Fibroblast of skin of left quadriceps (primary cell): Measurements from ENCODE around the gene TNNI3K.

Source experiments
- DNase-seq, 2 experiments: peaks; one replicate each; pipeline ENCODE4 v3.0.0-alpha.2; 2013; ENCODE audit warnings: low read depth in 2 of 2

Gene TNNI3K

DNA sequence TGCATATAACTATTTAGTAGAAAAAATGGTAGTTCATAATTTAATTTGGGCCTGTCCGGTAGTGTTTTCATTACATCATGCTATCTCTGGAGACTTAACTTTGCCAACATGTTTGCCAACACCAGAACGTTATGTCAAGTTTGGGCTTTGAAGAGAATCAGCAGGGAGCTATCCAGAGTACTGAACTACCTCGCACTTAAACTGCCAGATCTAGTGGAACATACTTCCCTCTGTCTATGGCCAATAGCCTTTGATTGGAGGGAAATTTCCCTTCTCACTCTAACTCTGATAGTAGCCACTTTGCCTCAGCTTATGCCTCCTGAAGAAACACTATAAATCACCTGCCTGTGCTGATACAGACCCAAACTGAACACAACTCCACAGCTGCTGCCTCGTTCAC, 267.2 kb downstream of the TNNI3K start:
- DNase-seq: peak in 1 of 2 experiments; percentile 17

DNA sequence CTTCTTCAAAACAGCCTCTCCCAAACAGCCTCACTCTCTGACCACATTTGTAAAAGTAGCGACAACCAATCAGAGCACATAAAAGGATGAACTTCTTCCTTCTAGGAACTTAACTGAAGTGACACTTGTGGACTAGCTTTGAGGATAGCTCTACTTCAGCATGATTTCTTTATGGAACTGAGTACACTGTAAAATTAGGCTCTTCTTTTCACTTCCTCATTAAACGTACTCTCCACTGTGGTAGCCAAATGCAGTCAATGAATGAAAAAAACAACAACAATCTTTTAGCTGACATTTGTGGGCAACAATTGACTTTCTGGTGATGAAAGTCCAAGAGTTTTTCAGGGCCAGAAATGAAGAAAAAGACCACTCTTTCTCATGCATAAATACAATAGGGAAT, 267.7 kb downstream of the TNNI3K start:
- no peak for DNase-seq

DNA sequence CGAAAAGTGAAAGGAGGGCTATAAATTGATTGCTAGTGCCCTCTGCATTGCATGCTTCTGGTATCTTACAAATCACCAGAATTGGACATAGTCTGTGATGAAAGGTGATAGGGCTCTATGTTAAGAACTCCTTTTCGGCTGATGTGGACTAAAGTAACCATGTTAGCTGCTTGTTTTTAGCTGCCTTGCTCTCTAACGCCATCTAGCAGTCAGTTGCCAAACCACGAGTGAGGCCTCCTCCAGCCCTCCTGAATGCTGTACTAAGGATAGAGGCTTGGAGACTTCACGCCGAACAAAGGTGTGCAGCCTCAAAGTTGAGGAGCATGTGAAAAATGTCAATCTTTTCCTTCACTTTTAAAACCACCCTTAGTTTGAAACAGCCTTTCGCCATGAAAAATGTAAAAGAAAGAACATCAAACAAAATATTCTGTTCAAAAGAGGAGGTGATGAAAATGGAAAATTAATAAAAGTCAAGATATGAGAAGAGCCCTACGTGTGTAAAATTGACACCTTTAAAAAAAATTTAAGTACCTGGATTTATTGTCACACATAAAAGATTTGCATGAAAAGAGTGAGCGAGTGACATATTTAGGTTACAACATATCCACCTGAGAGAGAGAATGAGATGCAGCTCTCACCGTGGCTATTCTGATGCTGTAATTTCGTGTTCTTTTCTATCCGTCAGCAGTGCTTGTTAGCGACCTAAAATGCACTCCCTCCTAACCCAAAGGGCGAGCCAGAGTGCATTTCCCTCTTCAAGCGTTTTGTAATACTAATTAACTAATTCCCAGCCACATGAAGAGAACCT, 269.1 kb downstream of the TNNI3K start:
- DNase-seq: peak in 1 of 2 experiments; percentile 8

DNA sequence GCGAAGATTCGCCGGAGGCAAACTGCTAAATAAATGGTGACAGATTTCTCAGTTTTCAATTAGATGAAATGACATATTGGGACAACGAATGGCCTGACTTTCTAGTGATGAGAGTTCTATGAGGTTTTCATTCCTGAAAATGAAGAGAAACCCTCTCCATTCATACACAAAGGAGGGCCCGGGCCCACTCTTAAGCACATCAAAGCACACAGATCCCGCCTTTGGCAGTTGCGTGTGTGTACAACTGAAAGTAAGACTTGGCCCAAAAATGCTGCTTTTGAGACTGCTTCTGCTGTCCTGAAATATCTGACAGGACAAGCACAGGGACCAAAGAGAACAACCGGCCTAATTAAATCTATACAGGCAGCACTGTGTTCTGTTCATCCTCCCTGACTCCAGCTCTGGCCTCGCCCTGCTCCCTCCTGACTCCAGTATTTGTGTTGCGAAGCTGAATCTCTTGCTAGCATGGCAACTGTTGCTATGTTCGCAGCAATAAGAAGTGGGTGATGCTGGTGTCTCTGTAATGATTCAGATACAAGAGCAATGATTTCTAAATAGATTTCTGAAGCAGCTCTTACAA, 269.8 kb downstream of the TNNI3K start:
- no peak for DNase-seq

DNA sequence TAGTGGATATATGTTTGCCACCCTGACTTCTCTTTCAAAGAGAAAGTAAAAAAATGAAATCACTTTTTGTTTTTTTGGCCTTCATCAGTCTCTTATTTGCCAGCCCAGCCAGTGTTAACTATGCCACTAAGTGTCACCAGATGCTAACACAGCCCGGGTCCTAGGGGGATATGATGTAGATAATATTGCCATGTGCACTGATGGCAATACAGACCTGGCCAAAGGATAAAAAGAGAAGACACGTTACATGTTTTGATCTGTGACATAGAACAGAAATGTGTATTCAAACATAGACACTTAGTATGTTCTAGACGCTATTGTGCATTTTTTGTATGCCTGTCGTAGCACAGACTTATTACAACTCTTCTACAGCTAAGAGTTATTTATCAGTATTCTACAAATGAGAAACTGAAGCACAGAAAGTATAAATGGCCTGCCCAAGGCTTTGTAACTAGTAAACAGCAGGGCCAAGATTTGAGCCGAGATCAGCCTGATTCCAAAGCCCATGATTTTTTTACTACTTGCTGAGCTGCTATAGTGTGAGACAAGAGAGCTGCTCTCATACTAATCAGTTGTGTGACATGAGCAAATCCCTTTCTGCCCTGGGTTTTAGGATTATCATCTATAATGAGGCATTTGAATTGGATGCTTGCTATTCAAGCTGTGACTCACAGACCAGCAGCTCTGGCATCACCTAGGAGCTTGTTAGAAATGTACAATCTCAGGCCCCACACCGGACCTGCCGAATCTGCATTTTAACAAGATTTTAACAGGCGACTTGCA, 270.9 kb downstream of the TNNI3K start:
- DNase-seq: no peak

DNA sequence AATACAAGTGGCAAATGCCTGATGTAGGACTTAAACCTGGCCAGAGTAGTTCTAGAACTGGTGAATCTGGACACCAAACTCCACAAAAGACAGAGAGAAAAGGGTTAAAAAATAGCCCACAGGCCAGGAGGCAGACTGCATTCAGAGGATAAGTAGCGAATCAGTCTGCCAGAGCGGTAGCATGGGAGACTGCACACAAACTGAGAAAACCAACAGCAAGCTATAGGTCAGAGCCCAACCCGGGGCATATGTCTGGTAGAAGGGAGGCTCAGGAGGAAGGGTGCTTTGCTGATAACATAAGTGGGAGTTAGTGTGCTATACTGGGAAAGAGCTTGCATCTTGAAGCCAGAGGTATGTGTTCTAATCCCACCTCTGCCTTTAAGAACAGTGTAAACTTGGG, 273.3 kb downstream of the TNNI3K start:
- no peak for DNase-seq

DNA sequence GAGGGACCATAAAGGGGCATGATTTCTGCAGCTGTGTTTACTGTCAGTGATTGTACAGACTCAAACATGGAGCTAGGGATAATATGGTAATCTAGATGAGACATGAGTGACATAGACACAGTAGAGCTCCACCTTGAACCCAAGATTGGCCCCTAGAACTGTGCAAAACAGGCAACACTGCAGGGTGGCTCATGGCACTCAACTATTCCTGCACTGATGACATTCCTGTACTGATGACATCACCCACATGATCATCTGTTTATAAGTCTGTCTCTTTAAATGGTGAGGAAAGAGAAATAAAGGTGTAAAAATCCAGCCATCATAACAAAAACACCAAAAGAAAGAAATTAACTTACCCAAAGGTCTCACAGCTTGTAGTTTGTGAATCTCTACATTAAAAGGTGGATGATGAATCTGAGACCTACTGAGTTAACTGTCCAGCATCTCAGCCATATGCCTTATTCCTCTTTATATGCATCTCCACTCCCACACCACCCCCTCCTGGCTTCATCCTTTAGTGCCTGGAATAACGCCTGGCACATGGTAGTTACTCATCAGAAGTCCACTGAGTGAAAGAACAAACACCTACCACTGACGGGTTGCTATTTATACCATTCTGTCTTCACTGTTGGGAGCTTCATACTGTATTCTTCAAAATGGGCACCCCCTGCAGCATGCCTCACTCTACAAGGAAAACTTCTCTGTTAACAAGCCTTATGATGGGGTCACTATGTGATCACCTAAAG, 277.2 kb downstream of the TNNI3K start, which contains the start of gene LRRC53:
Gene LRRC53, minus strand, starts transcription at position 442 of the 746 bp plus-strand sequence. CDS start 29,262 bp downstream, outside the sequence.
- no peak for DNase-seq

DNA sequence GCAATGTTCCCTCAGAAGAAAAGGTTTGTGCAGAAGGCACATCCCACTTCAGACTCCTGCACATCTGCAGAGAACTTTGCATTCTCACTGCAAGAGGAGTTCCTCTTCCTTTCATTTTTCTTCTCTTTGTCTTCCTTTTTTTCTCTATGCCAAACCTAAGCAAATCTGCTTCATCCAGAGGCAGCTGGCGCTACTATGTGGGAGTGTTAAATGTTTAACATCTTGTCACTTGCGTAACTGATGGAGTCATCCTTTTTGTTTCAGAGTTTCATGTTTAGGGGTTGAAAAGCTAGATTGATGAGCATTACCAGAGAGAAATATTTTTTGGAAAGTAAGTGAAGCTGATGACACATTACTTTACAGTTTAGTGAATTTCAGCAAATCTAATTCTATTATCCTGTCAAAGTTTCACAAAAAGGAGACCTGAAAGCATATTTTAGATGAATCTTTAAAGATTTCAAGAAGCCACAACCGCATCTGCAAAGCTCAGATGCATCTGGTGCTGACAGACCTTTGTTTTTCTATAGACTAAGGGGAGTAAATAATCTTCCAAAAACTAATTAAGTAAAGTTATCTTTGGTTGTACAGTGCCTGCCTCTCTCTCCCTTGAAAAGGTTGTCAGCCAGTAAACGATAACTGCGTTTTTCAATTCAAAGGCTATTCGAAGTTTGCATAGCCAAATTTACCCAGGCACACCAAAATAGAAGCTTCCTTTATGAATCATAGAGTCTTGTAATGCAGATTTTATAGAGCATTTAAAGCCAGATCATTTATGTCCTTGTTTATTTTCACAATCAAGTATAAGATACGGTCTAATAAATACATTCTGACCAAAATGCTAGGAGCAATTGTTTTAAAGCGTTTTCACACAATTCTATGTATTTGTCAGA, 278.5 kb downstream of the TNNI3K start:
- peak in 1 of 2 experiments; percentile 3 for DNase-seq

DNA sequence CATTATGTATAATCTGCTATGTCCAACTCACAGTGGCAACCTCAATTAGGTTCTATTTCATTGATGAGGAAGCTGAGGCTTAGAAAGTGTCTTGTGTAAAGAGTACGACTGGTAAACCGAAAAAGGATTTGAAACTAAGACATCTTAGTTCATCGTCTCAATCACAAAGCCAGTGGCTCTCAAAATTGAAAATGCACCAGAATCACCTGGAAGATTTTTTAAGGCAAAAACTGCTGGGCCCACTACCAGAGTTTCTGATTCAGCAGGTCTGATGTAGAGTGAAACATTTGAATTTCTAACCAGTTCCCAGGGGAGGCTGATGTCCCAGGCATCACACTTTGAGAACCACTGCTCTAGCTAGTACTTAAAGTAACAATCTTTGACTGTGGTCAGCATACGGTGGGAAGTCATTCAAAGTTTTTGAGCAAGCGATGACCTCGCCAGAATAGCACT, 282.4 kb downstream of the TNNI3K start:
- DNase-seq: no peak

DNA sequence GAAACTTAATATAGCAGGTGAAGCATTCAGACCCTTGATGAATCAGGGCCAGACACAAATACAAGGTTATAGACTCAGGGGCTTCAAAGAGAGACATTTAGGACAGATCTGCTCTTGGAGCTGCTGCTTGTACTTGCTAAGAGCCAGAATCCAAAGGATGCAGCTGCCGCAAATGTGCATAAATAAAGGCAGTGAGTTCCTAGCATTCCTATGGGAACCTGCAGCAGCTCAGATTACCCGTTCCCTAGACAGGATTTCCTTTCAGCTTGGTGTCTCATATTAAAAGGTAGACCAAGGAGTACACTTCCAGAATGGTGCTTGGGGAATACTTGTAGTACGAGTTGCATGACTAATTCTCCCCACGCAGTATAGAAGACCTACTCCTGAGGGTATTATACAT, 287.0 kb downstream of the TNNI3K start:
- DNase-seq: no peak

DNA sequence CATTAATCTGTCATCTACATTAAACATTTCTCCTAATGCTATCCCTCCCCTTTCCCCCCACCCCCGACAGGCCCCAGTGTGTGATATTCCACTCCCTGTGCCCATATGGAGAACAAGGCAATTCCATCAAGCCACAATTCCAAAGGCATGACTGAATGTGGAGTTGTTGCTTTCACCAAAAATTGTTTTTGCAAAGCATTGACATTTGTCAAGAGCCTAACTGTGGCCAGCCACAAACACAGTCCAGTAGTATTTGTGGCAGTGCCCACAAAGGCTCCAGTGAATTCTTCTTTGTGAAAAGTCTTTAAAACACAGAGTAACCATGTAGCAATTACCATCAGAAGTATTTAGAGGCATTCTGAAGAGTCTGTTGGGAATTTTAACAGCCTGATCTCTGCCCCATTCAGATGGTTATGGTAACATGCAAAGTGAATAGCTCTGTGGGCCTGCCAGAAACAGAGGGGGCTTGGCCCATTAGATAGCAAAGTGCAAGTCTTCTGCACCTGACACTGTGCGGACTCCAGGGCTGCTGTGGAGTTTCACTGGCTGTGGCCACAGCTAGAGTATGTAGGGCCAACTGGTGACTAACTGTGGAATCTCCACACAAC, 288.8 kb downstream of the TNNI3K start:
- DNase-seq: no peak

DNA sequence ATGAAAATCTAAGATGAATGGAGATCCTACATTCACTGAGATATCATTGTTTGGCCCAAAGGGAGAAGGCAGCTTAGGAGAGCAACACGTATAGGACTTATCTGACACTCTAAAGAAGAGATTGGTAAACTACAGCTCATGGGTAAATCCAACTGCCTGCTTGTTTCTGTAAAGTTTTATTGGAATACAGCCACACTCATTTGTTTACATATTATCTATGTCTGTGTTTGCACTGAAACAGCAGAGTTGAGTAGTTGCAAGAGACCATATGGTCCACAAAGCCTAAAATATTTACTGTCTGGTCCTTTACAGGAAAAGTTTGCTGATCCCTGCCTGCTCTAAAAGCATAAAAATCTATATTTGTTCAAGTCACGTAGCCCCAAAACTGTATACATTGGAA, 291.5 kb downstream of the TNNI3K start:
- no peak for DNase-seq

DNA sequence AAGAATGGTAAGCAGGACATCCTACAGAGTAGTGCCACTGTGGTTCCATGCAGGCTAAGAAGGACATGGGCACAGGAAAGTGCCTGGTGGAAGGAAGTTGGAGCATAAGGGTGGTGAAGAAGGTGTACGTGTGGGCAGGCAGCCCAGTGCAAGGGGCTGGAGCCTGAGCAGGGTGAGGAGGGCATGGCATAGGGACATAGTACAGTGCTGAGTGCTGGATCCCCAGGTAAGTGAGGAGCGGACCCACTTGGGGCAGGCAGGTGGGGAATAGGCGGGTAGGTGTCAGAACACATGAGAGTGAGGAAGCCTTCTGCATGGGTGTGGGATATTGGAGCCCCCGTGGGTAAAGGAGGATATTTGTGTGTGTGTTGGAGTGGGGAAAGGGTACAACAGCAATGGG, 292.9 kb downstream of the TNNI3K start:
- no peak for DNase-seq

DNA sequence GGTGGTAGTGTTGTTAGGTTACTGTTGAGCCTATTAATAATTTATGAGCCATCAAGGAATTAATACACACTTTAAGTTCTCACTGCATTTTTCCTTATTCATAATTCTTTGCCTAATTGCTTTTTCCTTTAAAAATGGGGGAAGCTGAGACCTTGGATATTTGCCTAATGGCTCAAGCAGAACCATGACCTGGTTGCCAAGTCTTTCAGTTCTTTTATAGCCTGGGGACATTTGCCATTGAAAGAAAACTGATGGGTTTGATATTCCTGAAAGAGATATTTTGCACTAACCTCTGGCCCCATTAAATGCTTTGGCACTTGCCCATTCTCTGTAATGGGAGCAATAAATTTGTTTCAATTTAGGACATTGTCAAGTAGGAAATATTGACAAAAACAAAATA, 295.7 kb downstream of the TNNI3K start:
- DNase-seq: no peak

DNA sequence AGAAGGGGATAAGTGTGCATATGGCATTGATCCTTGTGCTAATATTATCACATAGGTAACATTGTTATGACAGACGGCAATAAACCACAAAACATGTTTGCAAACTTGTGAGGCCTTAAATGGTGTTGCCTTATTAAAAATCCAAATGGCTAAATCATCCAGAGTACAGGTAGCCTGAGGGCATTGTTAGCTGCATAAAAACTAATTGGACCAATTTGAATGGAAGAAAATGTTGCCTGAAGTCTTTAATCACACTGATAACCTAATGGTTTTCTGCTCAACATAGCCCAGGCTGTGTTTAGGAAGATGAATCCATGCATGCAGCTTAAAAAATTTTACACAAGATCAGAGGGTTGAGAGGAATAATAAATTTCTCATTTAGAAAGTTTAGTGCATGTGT, 296.6 kb downstream of the TNNI3K start:
- no peak for DNase-seq

DNA sequence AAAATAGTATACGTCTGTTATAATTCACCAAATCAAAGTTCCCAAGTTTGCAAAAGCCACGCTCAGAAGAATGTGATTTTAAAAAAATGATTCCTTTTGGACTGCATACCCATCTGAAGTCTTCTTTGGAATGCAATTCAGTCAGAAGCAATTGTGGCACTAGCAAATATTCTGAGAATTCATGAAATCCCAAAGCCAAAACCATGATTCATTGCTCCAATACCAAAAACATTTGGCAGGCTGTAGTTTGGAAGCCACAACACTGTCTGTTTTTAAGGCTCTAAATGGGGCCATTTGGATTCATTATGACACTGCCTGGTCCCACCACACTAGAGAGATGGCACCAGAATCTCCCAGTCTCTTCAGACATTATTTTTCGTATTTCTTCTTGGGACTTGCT, 299.1 kb downstream of the TNNI3K start:
- peak; percentile 15 to 23 for DNase-seq

DNA sequence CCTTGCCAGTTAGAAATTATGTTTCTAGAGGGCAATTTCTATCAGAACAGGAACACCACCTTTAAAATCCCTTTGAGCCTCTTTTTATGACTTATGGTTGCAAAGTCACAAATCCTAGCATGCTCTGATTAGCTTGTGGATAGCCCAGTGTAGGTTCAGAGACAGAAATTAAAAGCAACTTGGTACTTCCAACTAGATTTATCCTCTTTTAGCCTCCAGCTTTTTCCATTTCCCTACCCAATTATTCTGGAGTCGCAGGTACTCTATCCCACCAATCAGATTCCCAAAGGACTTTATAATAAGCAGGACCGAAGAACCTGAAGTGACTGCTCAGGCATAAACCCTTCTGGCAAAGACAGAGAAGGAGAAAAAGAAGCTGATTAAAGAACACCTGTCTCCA, 310.6 kb downstream of the TNNI3K start:
- DNase-seq: no peak

DNA sequence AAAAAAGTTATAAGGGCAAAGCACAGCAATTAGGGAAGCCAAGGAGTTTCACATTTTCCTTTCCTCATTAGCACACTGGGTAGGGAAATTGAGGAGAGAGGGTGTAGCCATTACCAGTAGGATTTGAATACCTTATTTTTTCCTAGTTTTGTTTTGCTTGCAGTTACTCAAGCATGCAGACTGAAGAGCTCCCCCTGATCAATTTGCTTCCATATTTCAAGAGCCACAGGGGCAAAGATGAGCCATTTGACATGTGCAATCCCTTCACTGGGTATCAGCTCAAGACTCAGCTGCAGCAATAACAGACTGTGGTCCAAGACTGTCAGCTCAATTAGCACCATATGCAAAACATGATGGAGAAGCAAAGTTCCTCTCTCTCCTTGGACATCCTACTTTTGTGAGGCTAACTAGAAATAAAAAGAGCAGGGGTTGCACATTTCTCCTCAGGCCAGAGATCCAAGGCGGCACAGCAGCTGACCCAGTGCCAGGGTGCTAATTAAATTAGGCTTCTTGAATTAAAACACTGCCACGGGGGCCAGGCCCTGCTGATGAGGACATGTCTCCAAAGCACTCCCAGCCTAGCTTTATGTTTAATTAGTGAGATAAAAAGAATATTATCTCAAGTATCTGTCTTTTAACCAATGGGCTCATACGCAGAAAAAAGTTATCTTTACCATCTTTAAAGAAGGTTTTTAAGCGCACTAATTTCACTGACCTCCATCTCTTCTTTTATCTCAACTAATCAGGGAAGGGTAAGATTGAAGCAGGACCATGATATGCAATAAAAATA, 314.0 kb downstream of the TNNI3K start:
- no peak for DNase-seq

DNA sequence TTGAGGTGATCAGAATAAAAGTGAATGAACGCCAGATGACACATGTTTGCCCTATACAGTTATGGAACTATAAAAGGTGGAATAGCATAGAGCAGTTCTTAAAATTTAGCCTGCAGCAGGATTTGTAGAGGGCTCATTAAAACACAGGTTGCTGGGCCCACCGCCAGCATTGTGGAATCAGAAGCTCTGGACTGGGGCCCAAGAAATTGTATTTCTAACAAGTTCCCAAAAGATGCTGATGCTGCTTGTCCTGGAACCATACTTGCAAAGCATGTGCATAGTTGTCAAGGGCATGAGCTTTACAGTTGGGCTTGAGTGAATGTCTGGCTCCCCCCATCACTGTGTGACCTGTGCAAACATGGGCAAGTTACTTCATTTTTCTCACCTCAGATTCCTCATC, 314.7 kb downstream of the TNNI3K start:
- no peak for DNase-seq
